ENCODE measurements around the gene EXOC4.

The EXOC4 gene

GRCh38 chr7:133428326-133428725 is 175.4 kb downstream of the EXOC4 start:
- no peak for TF ChIP-seq CTCF (IDR thresholded peaks at IDR 0.05)

DNA sequence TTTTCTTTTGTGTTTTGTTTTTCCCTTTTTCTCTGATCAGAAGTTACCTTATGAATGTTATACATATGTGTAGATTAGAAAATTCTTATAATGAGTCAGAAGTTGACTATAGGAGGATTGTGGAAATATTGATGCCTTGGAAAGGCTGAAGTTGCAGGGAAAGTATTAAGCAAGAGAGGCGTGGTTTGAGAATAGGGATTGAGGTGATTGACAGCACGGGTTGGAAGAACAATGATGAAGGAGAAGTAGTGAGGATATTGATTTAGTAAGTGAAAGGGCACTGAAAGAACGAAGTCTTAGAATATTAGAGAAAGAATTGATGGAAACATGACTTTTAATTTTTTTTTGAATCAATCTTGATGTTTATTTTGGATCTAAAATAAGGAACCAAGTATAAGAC is 176.0 kb downstream of the EXOC4 start:
- TF ChIP-seq CTCF (IDR thresholded peaks at IDR 0.05) = no peak

DNA sequence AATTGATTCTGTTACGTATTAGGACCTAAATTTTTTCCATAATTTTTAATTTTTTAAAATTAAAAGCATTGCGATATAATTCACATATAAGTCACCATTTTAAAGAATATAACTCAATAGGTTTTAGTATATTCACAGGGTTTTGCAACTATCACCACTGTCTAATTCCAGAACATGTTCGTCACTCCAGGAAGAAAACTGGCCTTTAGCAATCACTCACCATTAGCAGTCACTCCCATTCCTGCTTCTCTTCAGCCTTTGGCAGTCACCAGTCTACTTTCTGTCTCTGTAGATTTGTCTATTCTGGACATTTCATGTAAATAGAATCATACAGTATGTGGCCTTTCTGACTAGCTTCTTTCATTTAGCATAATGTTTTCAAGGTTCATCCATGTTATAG is 176.5 kb downstream of the EXOC4 start:
- TF ChIP-seq CTCF (IDR thresholded peaks at IDR 0.05) = no peak

DNA sequence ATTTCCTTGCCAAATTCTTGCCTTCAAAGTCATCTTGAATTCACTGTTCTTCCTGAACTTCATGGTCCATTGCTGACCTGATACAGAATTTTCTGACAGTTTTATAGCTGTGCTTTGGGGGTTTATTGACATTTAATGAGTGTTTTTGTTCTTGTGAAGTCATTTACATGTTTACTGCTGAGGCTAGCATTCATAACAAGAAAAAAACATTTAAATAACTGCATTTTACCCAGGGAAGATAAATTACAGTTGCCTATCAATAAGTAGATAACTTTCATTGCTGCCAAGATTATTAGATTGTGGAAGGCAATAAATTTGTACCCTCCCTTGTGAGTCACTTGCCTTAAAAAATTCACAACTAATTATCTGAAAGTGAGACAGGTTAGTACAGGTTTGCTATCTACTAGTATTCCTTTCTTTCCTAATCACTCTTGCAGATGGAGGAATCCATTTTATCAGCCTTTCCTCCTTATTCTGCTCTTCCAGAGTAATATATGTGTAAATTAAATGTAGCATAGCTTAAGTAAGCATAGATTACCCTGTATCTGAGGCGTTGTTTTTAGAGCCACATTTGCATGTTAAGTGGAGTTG is 178.4 kb downstream of the EXOC4 start:
- TF ChIP-seq CTCF (IDR thresholded peaks at IDR 0.05) = no peak

DNA sequence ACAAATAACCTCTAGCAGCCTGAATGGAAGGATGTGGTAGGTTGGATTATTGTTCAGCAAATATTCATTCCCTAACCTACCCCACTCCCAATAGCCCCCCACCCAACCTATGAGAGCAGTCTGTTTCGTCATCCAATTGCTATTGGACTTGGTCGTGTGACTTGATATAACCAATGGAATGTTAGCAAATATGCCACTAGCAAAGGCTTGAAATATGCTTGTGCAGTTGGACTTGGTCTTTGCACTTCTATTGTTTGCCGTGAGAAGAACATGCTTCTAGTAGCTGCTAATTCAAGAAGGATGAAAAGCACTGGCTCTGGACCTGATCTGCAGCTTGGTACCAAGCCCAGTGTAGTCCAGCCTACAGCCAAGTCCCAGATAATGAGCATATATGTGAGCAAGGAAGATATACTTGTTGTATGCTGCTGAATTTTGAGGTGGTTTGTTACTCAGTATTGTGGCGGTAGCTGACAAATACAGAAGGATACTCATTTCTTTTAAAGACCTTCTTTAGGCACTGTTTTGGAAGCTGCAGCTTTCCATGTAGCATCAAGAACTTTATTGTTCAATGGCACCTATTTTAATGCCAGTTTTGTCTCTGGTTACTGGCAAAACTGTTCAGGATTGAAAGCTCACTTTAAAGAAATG is 180.4 kb downstream of the EXOC4 start:
- no peak for TF ChIP-seq CTCF (IDR thresholded peaks at IDR 0.05)

- TF ChIP-seq CTCF (IDR thresholded peaks at IDR 0.05) = peak; percentile 56; the same call in 1 of the 2 replicates
Measured at GRCh38 chr7:133434246-133434865, 181.5 kb downstream of the EXOC4 start.

- TF ChIP-seq CTCF (IDR thresholded peaks at IDR 0.05) = no peak
Measured at GRCh38 chr7:133436014-133436428, 183.1 kb downstream of the EXOC4 start.

Data from LNCAP (cell line).